ENCODE data around the gene ABR. TPM values are rescaled to one million over a fixed set of nuclear protein-coding genes. Genes with fewer than 3 reads are reported as not detected.

The ABR gene
- polyA plus RNA-seq, 5 donors: 53.2 to 84.6 (median 61.3) TPM

GRCh38 chr17:967122-967521 is 212.7 kb downstream of the ABR start:
- no peak for DNase-seq

GRCh38 chr17:965311-965989 is 214.3 kb downstream of the ABR start:
- DNase-seq: no peak

GRCh38 chr17:964876-965275 is 214.9 kb downstream of the ABR start:
- DNase-seq: no peak

GRCh38 chr17:962670-963069 is 217.1 kb downstream of the ABR start:
- no peak for DNase-seq

GRCh38 chr17:962166-962565 is 217.6 kb downstream of the ABR start:
- no peak for DNase-seq

GRCh38 chr17:958712-959451 is 220.9 kb downstream of the ABR start:
- no peak for DNase-seq

GRCh38 chr17:957856-958421 is 221.8 kb downstream of the ABR start:
- DNase-seq: no peak

GRCh38 chr17:956905-957304 is 222.9 kb downstream of the ABR start:
- no peak for DNase-seq

- DNase-seq: peak in 1 of 2 donors; percentile 56
Measured at GRCh38 chr17:954431-955164, 225.2 kb downstream of the ABR start.

GRCh38 chr17:953767-954166 is 226.0 kb downstream of the ABR start:
- no peak for DNase-seq

Other genes with a start within 250 kb of the ABR start
- 10 to 100 TPM; 42.3 to 63.5 (median 59.9) TPM for gene NXN, start 200.2 kb downstream of the ABR start, polyA plus RNA-seq (ENCODE audit: insufficient read depth in 1 of 5, insufficient read length in 5 of 5, low replicate concordance in 1 of 5)
- gene TIMM22, start 182.9 kb downstream of the ABR start, polyA plus RNA-seq (ENCODE audit: insufficient read depth in 1 of 5, insufficient read length in 5 of 5, low replicate concordance in 1 of 5): 10 to 100 TPM; 14.4 to 16.8 (median 15.0) TPM
- gene BHLHA9, start 90.5 kb upstream of the ABR start, polyA plus RNA-seq (ENCODE audit: insufficient read depth in 1 of 5, insufficient read length in 5 of 5, low replicate concordance in 1 of 5): under 1 TPM in 1 of 5 donors, not detected in 4; 0.12 TPM
- gene TRARG1, start 99.7 kb upstream of the ABR start, polyA plus RNA-seq (ENCODE audit: insufficient read depth in 1 of 5, insufficient read length in 5 of 5, low replicate concordance in 1 of 5): not detected
- gene YWHAE, start 220.2 kb upstream of the ABR start, polyA plus RNA-seq (ENCODE audit: insufficient read depth in 1 of 5, insufficient read length in 5 of 5, low replicate concordance in 1 of 5): 100 to 1,000 TPM; 780 to 913 (median 839) TPM